Neural cell (in vitro differentiated cells): ENCODE measurements around the gene ARHGAP6. TPM values are rescaled to one million over a fixed set of nuclear protein-coding genes. Genes with fewer than 3 reads are reported as not detected.

Source experiments
- H2AFZ ChIP-seq: fragments of 200-600, 300-800 bp; sonication (generic), shearing (Covaris generic); 2 replicates; pipeline ENCODE4 v1.6.0; 2014; ENCODE audit warnings: low read depth, mild to moderate bottlenecking, antibody characterized with exemption, low read length, moderate library complexity
- H3F3A ChIP-seq: fragments of 200-600 bp; shearing (Covaris generic); 2 replicates; pipeline ENCODE4 v1.6.1; 2016; ENCODE audit warnings: mild to moderate bottlenecking, moderate library complexity, mixed read lengths, antibody characterized with exemption, low read length; ENCODE audit not compliant: insufficient read depth, poor library complexity, severe bottlenecking
- H3K27ac ChIP-seq: fragments of 200-600, 300-800 bp; sonication (generic), shearing (Covaris generic); 2 replicates; pipeline ENCODE4 v1.5.1; 2014; ENCODE audit warnings: mild to moderate bottlenecking, low read length, moderate library complexity
- H3K27me3 ChIP-seq: fragments of 300-800, 200-600 bp; sonication (generic), shearing (Covaris generic); 2 replicates; pipeline ENCODE4 v1.6.0; 2014; ENCODE audit warnings: mild to moderate bottlenecking, low read depth, low read length, moderate library complexity; ENCODE audit not compliant: insufficient read depth
- H3K36me3 ChIP-seq: fragments of 300-800, 200-600 bp; sonication (generic), shearing (Covaris generic); 2 replicates; pipeline ENCODE4 v1.5.1; 2014; ENCODE audit warnings: mild to moderate bottlenecking, antibody characterized with exemption, low read length, moderate library complexity; ENCODE audit not compliant: insufficient read depth
- H3K4me2 ChIP-seq: fragments of 300-800, 200-600 bp; sonication (generic), shearing (Covaris generic); 2 replicates; pipeline ENCODE4 v1.6.0; 2014; ENCODE audit warnings: mild to moderate bottlenecking, low read length
- H3K4me3 ChIP-seq: fragments of 300-800, 200-600 bp; sonication (generic), shearing (Covaris generic); 2 replicates; pipeline ENCODE4 v1.5.1; 2014; ENCODE audit warnings: mild to moderate bottlenecking, low read length, moderate library complexity
- H3K79me2 ChIP-seq: fragments of 200-600 bp; shearing (Covaris generic); replicated peaks from 2 replicates; pipeline ENCODE4 v1.6.0; 2014; ENCODE audit warnings: mild to moderate bottlenecking, low read length, moderate library complexity; ENCODE audit not compliant: insufficient read depth
- H3K9ac ChIP-seq: fragments of 300-800, 200-600 bp; sonication (generic), shearing (Covaris generic); 2 replicates; pipeline ENCODE4 v1.6.1; 2016; ENCODE audit warnings: mild to moderate bottlenecking, low read length, mixed read lengths
- H3K9me2 ChIP-seq: fragments of 200-600 bp; shearing (Covaris generic); 2 replicates; pipeline ENCODE4 v1.6.1; 2016; ENCODE audit warnings: mild to moderate bottlenecking, low read length, mixed read lengths; ENCODE audit not compliant: insufficient read depth
- H3K9me3 ChIP-seq: fragments of 200-600, 300-800 bp; sonication (generic), shearing (Covaris generic); 2 replicates; pipeline ENCODE4 v1.6.1; 2016; ENCODE audit warnings: mild to moderate bottlenecking, mixed run types, low read length, moderate library complexity, mixed read lengths
- H4K20me1 ChIP-seq: fragments of 200-600 bp; shearing (Covaris generic); 2 replicates; pipeline ENCODE4 v1.6.1; 2016; ENCODE audit warnings: mild to moderate bottlenecking, mixed run types; ENCODE audit not compliant: insufficient read depth
- CTCF ChIP-seq: fragments of 450-650 bp; IDR thresholded peaks from 2 replicates; pipeline ENCODE4 v1.5.1; 2014; ENCODE audit warnings: antibody characterized with exemption, mild to moderate bottlenecking, moderate library complexity; ENCODE audit not compliant: poor library complexity, severe bottlenecking
- EP300 ChIP-seq: fragments of 450-650 bp; conservative IDR thresholded peaks from 2 replicates; pipeline ENCODE4 v1.6.1; 2014; ENCODE audit warnings: antibody characterized with exemption, mild to moderate bottlenecking, moderate library complexity; ENCODE audit not compliant: poor library complexity, severe bottlenecking
- EZH2 ChIP-seq: fragments of 200-600, 300-800 bp; shearing (Covaris generic), sonication (generic); IDR thresholded peaks from 2 replicates; pipeline ENCODE4 v1.6.1; 2014; ENCODE audit warnings: antibody characterized with exemption, low read length, borderline replicate concordance, mild to moderate bottlenecking; ENCODE audit not compliant: insufficient read depth, poor library complexity, severe bottlenecking
- MXI1 ChIP-seq: fragments of 450-650 bp; conservative IDR thresholded peaks from 2 replicates; pipeline ENCODE4 v1.6.1; 2014; ENCODE audit warnings: antibody characterized with exemption, mild to moderate bottlenecking; ENCODE audit not compliant: poor library complexity, severe bottlenecking
- POLR2AphosphoS5 ChIP-seq: IDR thresholded peaks from 2 replicates; pipeline ENCODE4 v1.6.1; 2012
- RAD21 ChIP-seq: fragments of 450-650 bp; conservative IDR thresholded peaks from 2 replicates; pipeline ENCODE4 v1.6.1; 2014; ENCODE audit warnings: antibody characterized with exemption, mild to moderate bottlenecking, moderate library complexity
- REST ChIP-seq: IDR thresholded peaks from 2 replicates; pipeline ENCODE4 v1.6.1; 2012; ENCODE audit warnings: borderline replicate concordance
- SMC3 ChIP-seq: fragments of 450-650 bp; conservative IDR thresholded peaks from 2 replicates; pipeline ENCODE4 v1.6.1; 2014; ENCODE audit warnings: antibody characterized with exemption, mild to moderate bottlenecking, moderate library complexity; ENCODE audit not compliant: poor library complexity
- TAF1 ChIP-seq: IDR thresholded peaks from 2 replicates; pipeline ENCODE4 v1.6.1; 2012; ENCODE audit warnings: low read depth
- polyA plus RNA-seq: library from polyadenylated mRNA; depleted of rRNA; stranded (reverse); fragments of >200 nt; gene quantifications from 2 replicates; pipeline ENCODE4 v1.2.3, GENCODE V29; 2014

The ARHGAP6 gene
- polyA plus RNA-seq, 1 donor from 2014 or later, result 0.40 TPM

DNA sequence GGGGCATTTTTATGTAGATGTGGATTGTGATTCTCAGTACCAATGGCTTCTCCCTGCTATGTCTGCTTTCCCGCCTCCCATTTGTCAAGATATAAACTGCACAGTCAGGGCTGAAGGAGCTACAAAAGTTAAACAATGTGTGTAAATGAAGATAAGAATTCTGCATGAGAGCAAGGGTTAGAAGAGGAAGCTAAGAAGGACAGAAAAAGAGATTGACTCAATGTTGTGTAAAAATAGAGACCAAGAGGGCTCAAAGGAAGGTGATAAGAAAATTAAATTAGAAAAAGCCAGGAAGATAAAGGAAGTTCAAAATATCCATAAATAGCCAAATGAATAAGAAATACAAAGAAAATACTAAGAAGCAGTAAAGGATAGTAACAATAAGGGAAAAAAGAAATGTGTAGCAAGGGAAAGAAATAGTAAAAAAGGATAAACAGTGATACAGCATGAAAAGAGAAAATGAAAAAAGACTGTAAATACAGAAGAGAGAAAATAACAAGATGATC lies 290.1 kb downstream of the ARHGAP6 start:
- TF ChIP-seq EZH2 (no peak), MXI1 (no peak), TAF1 (no peak), CTCF (no peak), RAD21 (no peak), POLR2AphosphoS5 (no peak)
- no peaks in the 10 kb centered on the region for H3K79me2 ChIP-seq
- no peaks in the 10 kb centered on the region for H3K27me3 ChIP-seq
- H3K27ac ChIP-seq, result no peak overlapping the region
- no peaks in the 10 kb centered on the region for H3F3A ChIP-seq
- no peak overlapping the region for H2AFZ ChIP-seq
- H3K9ac ChIP-seq, result no peak overlapping the region
- no peaks in the 10 kb centered on the region for H4K20me1 ChIP-seq
- H3K36me3 ChIP-seq, result no peaks in the 10 kb centered on the region
- no peaks in the 10 kb centered on the region for H3K9me3 ChIP-seq
- H3K4me3 ChIP-seq, result no peak overlapping the region
- H3K9me2 ChIP-seq, result no peaks in the 10 kb centered on the region
- no peak overlapping the region for H3K4me2 ChIP-seq

- H3F3A ChIP-seq, result no peaks in the 10 kb centered on the region
- H4K20me1 ChIP-seq, result no peaks in the 10 kb centered on the region
- no peak overlapping the region for H3K4me2 ChIP-seq
- H3K4me3 ChIP-seq, result no peak overlapping the region
- H3K27ac ChIP-seq, result no peak overlapping the region
- H3K9ac ChIP-seq, result no peak overlapping the region
- no peaks in the 10 kb centered on the region for H3K79me2 ChIP-seq
- no peak overlapping the region for H2AFZ ChIP-seq
- no peaks in the 10 kb centered on the region for H3K9me2 ChIP-seq
- no peaks in the 10 kb centered on the region for H3K27me3 ChIP-seq
- H3K9me3 ChIP-seq, result no peaks in the 10 kb centered on the region
- H3K36me3 ChIP-seq, result no peaks in the 10 kb centered on the region
- no peak for TF ChIP-seq REST
- no peak for TF ChIP-seq SMC3
- no peak for TF ChIP-seq EZH2
Measured at GRCh38 chrX:11374570-11374969, 291.1 kb downstream of the ARHGAP6 start.

DNA sequence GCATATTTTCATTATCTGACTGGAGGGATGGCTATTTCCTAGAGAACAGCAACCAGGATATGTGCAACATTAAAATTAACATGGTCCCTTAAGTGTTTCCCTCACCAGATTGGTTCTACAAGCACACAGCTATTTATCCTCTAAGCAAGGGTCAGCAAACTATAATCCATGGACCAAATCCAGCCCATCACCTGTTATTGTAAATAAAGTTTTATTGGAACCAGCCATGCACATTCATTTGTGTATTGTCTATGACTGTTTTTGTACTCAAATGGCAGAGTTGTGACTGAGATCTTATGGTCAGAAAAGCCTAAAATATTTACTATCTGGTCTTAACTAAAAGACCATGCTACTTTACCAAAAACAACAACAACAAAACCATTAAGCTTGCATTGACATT lies 294.6 kb downstream of the ARHGAP6 start:
- H3F3A ChIP-seq, result no peaks in the 10 kb centered on the region
- H2AFZ ChIP-seq, result no peak overlapping the region
- no peak for TF ChIP-seq POLR2AphosphoS5
- no peak for TF ChIP-seq RAD21
- TF ChIP-seq REST, result no peak
- TF ChIP-seq CTCF, result no peak
- TF ChIP-seq TAF1, result no peak
- TF ChIP-seq EZH2, result no peak
- no peak for TF ChIP-seq MXI1
- no peak for TF ChIP-seq EP300
- TF ChIP-seq SMC3, result no peak
- no peaks in the 10 kb centered on the region for H4K20me1 ChIP-seq
- H3K79me2 ChIP-seq, result no peaks in the 10 kb centered on the region
- H3K4me2 ChIP-seq, result no peak overlapping the region
- H3K36me3 ChIP-seq, result no peaks in the 10 kb centered on the region
- no peaks in the 10 kb centered on the region for H3K9me3 ChIP-seq
- H3K9ac ChIP-seq, result no peak overlapping the region
- no peak overlapping the region for H3K27ac ChIP-seq
- H3K27me3 ChIP-seq, result no peaks in the 10 kb centered on the region
- H3K9me2 ChIP-seq, result no peaks in the 10 kb centered on the region
- no peak overlapping the region for H3K4me3 ChIP-seq
